HUES64 (cell line): ENCODE data around the gene PRM2.

Experiments
- H3K27ac ChIP-seq: 2 replicates; pipeline ENCODE4 v1.7.0; 2013; ENCODE audit warnings: low read depth, low read length, inconsistent platforms
- H3K27me3 ChIP-seq: 2 replicates; pipeline ENCODE4 v1.6.1; 2013; ENCODE audit warnings: mild to moderate bottlenecking, low read length; ENCODE audit not compliant: insufficient read depth
- H3K36me3 ChIP-seq: 2 replicates; pipeline ENCODE4 v1.6.1; 2013; ENCODE audit warnings: mild to moderate bottlenecking, low read length; ENCODE audit not compliant: insufficient read depth
- H3K4me1 ChIP-seq: 2 replicates; pipeline ENCODE4 v1.6.1; 2013; ENCODE audit warnings: mild to moderate bottlenecking, low read length, moderate library complexity; ENCODE audit not compliant: insufficient read depth
- H3K4me3 ChIP-seq: 2 replicates; pipeline ENCODE4 v1.5.1; 2013; ENCODE audit warnings: mild to moderate bottlenecking, low read length, moderate library complexity
- H3K9ac ChIP-seq: 2 replicates; pipeline ENCODE4 v1.6.1; 2013; ENCODE audit warnings: mild to moderate bottlenecking, low read depth, low read length
- H3K9me3 ChIP-seq: 2 replicates; pipeline ENCODE4 v1.6.1; 2013; ENCODE audit warnings: low read depth, low read length; ENCODE audit not compliant: insufficient read depth
- whole genome bisulfite sequencing: fragments of 150-250, 120-280 bp; methylation state at CpG from one replicate; pipeline ENCODE4 v1.1.7; 2013; ENCODE audit warnings: missing lambda C conversion rate; 5-methylcytosine and 5-hydroxymethylcytosine counted together

PRM2 gene

GRCh38 chr16:11255737-11256660, 20.3 kb downstream of the PRM2 start, which contains the start of gene SOCS1:
SOCS1 (minus strand) TSS chr16:11256204; CDS start chr16:11255478, 726 bp downstream.
- Histone ChIP-seq H3K9ac (peak within 1 kb of the TSS; percentile 78), H3K27me3 (peaks cover 6% of the 10 kb centered on the region; the same call in 1 of the 2 replicates), H3K4me1 (peaks cover 11% of the 10 kb centered on the region), H3K27ac (peak within 1 kb of the TSS; percentile 76; the same call in 1 of the 2 replicates), H3K4me3 (peak within 1 kb of the TSS; percentile 77), H3K9me3 (no peaks in the 10 kb centered on the region), H3K36me3 (peaks cover 23% of the 10 kb centered on the region)
- WGBS, result under 1% methylated on average over 100 of the region's 100 CpGs

DNA sequence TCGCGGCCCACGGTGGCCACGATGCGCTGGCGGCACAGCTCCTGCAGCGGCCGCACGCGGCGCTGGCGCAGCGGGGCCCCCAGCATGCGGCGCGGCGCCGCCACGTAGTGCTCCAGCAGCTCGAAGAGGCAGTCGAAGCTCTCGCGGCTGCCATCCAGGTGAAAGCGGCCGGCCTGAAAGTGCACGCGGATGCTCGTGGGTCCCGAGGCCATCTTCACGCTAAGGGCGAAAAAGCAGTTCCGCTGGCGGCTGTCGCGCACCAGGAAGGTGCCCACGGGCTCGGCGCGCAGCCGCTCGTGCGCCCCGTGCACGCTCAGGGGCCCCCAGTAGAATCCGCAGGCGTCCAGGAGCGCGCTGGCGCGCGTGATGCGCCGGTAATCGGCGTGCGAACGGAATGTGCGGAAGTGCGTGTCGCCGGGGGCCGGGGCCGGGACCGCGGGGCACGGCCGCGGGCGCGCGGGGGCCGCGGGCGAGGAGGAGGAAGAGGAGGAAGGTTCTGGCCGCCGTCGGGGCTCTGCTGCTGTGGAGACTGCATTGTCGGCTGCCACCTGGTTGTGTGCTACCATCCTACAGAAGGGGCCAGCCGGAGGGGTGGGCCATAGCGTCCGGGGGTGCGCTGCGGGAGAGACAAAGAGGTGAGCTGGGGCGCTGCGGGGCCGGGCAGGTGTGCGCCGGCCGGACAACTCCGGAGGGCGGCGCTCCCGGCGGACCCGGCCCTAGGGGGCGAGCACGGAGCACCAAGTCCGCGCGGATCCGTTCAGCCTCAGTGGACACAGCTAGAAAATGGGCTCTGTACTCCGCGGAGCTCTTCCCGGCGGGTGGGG, 21.2 kb downstream of the PRM2 start:
- H3K9ac ChIP-seq, result peak overlapping the region; percentile 78
- H3K4me1 ChIP-seq, result peaks cover 11% of the 10 kb centered on the region
- peak overlapping the region; percentile 77 for H3K4me3 ChIP-seq
- peak overlapping the region; percentile 17; the same call in 1 of the 2 replicates for H3K27ac ChIP-seq
- peaks cover 6% of the 10 kb centered on the region; the same call in 1 of the 2 replicates for H3K27me3 ChIP-seq
- no peaks in the 10 kb centered on the region for H3K9me3 ChIP-seq
- peaks cover 23% of the 10 kb centered on the region for H3K36me3 ChIP-seq
- 2% methylated on average over 105 of the region's 105 CpGs for WGBS

DNA sequence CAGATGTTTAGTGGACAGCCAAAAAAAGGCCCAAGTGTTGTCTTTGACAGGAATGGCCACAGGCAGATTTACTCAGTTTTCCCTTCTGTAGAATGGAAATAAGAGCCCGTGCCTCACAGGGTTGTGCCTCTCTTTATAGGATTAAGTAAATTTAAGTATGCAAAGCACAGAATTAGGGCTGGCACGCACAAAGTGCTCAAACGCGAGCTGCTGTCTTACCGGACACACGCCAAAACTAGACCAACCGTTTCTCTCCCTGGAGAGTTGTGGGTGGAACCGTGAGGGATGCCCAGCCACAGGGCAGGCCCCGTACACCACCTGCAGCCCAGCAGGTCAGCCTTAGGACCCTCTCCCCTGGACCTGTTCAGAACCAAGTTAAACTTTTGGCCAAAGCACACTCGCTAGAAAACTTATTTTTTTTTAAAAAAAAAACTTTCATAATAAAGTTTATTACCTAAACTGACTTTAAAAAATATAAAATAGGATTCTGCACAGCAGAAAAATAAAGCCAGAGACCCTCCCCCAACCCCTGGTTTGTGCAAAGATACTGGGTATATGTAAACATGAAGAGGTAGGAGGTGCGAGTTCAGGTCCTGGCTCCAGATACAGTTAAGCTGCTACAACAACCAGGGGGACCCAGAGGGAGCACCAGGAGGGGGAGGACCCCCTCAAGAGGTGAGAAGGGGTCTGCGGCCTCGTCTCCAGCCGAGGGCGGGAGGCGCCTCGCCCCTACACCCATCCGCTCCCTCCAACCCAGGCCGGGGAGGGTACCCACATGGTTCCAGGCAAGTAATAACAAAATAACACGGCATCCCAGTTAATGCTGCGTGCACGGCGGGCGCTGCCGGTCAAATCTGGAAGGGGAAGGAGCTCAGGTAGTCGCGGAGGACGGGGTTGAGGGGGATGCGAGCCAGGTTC, 22.0 kb downstream of the PRM2 start:
- WGBS, result 39% methylated on average over 28 of the region's 29 CpGs
- H3K4me1 ChIP-seq, result peaks cover 11% of the 10 kb centered on the region
- H3K9me3 ChIP-seq, result no peaks in the 10 kb centered on the region
- H3K9ac ChIP-seq, result peak overlapping the region; percentile 78
- H3K36me3 ChIP-seq, result peaks cover 23% of the 10 kb centered on the region
- H3K4me3 ChIP-seq, result peak overlapping the region; percentile 77
- no peak overlapping the region for H3K27ac ChIP-seq
- H3K27me3 ChIP-seq, result peaks cover 6% of the 10 kb centered on the region; the same call in 1 of the 2 replicates

- peak overlapping the region; percentile 77 for H3K4me3 ChIP-seq
- no peaks in the 10 kb centered on the region for H3K9me3 ChIP-seq
- no peak overlapping the region for H3K27ac ChIP-seq
- peaks cover 6% of the 10 kb centered on the region; the same call in 1 of the 2 replicates for H3K27me3 ChIP-seq
- 87% methylated on average over 5 of the region's 5 CpGs for WGBS
- H3K9ac ChIP-seq, result no peak overlapping the region
- peaks cover 11% of the 10 kb centered on the region for H3K4me1 ChIP-seq
- peaks cover 23% of the 10 kb centered on the region for H3K36me3 ChIP-seq
Measured at GRCh38 chr16:11253009-11253994, 23.0 kb downstream of the PRM2 start.

- Histone ChIP-seq H3K4me1 (peaks cover 11% of the 10 kb centered on the region), H3K9ac (no peak overlapping the region), H3K27ac (no peak overlapping the region), H3K9me3 (no peaks in the 10 kb centered on the region), H3K4me3 (no peak overlapping the region), H3K36me3 (peaks cover 23% of the 10 kb centered on the region), H3K27me3 (peaks cover 6% of the 10 kb centered on the region; the same call in 1 of the 2 replicates)
- WGBS, result 94% methylated on average over 8 of the region's 8 CpGs
Measured at GRCh38 chr16:11252482-11252931, 23.8 kb downstream of the PRM2 start.

DNA sequence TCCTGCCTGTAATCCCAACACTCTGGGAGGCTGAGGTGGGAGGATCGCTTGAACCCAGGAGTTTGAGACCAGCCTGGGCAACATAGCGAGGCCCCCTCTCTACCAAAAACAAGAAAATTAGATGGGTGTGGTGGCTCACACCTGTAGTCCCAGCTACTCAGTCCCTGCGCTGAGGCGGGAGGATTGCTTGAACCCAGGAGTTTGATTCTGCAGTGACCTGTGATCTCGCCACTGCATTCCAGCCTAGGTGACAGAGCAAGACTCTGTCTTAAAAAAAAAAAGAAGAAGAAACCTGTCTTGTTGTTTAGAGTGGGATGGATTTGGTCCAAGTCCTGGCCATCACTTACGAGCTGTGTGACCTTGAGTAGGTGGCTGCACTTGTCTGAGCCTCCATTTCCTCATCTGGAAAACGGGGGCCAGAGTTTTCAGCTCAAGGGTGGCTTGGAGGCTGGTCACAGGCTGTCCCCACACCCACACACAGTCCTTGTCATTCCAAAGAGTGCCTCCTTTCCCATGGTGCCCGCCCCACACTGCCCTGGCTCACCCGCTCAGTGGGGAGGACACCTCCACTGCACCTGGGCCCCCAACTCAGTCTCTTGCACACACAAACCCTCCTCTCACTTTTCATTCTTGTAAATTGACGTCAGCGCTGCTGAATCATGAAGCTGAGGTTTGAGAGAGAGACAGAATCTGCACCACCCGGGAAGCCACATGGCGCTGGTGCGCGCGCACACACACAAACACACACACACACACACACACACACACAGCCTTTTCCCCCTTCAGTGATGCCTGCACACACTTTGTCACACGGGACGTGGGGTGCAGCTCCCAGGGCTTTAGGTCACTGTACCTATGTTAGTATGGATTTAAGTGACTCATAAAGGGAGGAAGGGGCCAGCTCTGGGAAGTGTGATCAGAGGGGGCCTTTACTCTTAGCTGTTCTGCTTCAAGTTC, 24.5 kb downstream of the PRM2 start:
- Histone ChIP-seq H3K27me3 (peaks cover 6% of the 10 kb centered on the region; the same call in 1 of the 2 replicates), H3K27ac (no peak overlapping the region), H3K9me3 (no peaks in the 10 kb centered on the region), H3K36me3 (peaks cover 23% of the 10 kb centered on the region), H3K4me1 (peaks cover 8% of the 10 kb centered on the region), H3K4me3 (no peak overlapping the region), H3K9ac (no peak overlapping the region)
- 89% methylated on average over 18 of the region's 18 CpGs for WGBS

DNA sequence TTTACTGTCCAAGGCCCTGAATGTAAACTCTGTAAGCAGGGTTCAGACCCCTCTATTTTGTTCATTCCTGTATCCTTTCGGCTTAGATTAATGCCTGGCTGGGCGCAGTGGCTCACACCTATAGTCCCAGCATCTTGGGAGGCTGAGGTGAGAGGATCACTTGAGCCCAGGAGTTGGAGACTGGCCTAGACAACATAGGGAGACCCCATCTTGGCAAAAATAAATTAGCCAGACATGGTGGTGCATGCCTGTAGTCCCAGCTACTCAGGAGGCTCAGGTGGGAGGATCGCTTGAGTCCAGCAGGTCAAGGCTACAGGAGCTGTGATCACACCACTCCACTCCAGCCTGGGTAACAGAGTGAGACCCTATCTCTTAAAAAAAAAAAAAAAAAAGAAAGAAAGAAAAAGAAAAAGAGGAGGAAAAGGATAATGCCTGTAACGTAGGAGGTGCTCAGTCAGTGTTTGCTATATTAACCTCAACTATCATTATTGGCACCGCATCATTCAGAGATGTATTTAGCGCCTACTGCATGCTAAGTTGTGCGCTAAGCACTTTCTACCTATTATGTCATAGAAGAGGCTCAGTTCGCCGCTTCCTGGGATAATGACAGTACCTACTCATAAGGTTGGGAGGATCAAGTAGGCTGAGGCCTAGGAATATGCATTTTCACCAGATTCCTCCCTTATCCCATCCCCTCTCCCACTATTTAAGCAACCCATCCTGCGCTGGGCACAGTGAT, 25.3 kb downstream of the PRM2 start:
- H3K4me1 ChIP-seq, result peaks cover 7% of the 10 kb centered on the region
- no peak overlapping the region for H3K9ac ChIP-seq
- peaks cover 6% of the 10 kb centered on the region; the same call in 1 of the 2 replicates for H3K27me3 ChIP-seq
- no peak overlapping the region for H3K4me3 ChIP-seq
- H3K27ac ChIP-seq, result no peak overlapping the region
- no peaks in the 10 kb centered on the region for H3K9me3 ChIP-seq
- 95% methylated on average over 8 of the region's 10 CpGs for WGBS
- peaks cover 23% of the 10 kb centered on the region for H3K36me3 ChIP-seq

GRCh38 chr16:11250091-11250785, 26.0 kb downstream of the PRM2 start:
- Histone ChIP-seq H3K27me3 (peaks cover 4% of the 10 kb centered on the region; the same call in 1 of the 2 replicates), H3K4me1 (peaks cover 7% of the 10 kb centered on the region), H3K4me3 (no peak overlapping the region), H3K9ac (no peak overlapping the region), H3K9me3 (no peaks in the 10 kb centered on the region), H3K27ac (no peak overlapping the region), H3K36me3 (peaks cover 23% of the 10 kb centered on the region)
- WGBS, result 79% methylated on average over 16 of the region's 16 CpGs
